ENCODE data around the gene RB1.
"Not testable (repeated sequence)": the region's sequence is repeated elsewhere in the genome, so short reads cannot be mapped to it uniquely, and the experiment has no call there.

Gene RB1

DNA sequence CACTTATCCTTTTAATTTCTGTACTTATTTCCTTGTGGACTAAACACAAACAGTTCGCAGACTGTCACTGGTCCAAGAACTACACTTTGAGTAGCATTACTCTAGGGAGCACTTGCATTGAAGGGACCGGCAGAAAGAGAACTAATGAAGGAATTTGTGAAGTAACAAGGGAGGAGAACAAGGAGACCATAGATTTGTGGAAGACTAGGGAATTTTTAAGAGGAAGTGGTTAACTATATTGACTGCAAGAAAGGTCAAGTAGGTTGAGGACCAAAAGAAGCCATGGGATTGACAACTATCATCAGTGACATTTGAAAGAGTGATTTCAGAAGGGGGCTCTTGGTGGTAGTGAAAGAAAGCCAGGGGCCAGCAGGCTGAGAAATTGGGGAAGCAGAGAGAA, 4.0 kb upstream of the RB1 start:
- DNase-seq, result no peak

DNA sequence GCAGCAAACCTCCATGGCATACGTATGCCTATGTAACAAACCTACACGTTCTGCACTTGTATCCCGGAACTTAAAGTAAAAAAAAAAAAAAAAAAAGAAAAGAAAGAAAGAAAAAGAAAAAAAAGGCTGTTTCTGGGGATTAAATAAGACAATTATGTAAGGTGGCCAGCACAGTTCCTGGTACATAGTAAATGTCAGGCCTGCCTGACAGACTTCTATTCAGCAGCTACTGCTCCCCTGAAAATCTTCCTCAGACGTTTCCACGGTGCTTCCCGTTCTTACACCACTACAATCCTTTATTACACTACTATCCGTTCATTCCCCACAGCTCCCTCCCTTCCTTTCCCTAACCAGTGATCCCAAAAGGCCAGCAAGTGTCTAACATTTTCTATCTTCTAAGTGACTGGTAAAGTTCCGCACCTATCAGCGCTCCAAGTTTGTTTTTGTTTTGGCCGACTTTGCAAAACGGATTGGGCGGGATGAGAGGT, 636 bp upstream of the RB1 start:
- DNase-seq, result no peak

DNA sequence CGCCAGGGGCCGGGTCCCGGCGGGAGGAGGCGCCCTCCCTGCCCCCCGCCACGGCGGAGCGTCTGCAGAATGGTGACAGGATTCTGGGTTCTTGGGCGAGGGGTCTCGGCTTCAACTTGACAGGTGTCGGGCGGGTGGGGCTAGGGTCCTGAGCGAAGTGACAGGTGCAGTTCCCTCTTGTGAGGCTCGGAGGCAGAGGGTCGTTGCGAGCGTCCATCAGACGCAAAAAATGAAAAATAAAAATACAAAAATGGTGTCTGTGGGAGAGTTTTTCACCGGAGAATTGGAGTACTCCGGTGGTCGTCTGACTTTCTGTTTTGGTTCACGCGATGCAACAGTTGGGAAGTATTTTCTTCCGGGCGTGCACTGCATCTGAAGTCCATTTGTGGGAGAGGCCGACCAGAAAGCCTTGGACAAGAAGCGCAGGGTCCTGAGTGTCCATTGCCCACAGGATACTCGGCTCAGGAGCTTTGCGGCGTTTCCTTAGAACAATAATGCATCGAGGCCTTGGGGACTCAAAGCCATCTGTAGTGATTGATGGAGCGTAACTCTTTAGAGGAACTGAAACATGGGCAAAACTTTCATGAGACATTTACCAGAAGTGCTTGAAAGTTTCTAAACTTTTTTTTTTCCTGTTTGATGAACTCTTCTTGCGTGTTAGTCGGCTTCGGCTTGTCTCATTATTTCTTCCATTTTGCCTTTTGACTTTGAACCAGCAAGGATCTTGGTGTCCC, 759 bp downstream of the RB1 start:
- DNase-seq, result peak; percentile 38

DNA sequence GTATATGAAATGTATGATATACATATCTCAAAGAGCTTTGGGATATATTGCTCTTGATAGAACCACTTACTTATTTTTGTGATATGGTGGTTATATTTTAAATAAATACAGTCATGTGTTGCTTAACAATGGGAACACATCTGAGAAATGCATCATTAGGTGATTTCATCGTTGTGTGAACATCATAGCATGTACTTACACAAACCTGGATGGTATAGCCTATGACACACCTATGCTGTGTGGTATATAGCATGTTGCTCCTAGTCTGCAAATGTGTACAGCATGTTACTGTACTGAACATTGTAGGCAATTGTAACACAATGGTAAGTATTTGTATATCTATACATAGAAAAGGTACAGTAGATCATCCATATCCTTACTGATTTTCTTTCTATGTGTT, 7.7 kb downstream of the RB1 start:
- DNase-seq, result no peak

DNA sequence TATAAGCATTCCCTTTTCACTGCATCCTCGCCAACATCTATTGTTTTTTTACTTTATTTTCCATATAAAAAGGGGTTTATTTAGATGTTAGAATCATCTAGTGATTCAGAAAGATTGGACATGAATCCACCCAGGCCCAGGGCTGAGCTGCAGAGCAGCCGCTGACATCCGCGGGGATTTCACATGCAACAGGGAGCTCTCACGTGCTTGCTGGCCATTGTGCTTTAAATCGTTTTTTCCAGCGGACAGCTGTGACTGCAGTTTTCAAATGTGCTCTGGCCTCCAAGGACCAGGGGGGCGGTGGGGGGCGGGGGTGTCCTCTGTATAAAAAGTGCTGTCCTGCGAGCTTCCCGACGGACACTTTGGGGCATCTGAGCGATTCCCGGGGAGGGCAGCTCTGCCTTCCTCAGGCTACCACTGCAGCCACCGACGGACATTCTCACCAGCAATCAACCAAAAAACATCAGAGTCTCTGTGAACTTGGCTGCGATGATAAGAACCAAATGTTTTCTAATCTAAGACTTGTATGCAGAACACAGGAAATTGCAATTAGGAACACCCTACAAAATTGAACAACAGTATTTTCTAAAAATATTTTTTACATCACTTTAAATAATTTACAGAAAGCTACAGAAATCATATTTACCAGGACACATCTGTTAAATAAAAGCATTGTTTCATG, 12.6 kb downstream of the RB1 start:
- DNase-seq, result no peak

DNA sequence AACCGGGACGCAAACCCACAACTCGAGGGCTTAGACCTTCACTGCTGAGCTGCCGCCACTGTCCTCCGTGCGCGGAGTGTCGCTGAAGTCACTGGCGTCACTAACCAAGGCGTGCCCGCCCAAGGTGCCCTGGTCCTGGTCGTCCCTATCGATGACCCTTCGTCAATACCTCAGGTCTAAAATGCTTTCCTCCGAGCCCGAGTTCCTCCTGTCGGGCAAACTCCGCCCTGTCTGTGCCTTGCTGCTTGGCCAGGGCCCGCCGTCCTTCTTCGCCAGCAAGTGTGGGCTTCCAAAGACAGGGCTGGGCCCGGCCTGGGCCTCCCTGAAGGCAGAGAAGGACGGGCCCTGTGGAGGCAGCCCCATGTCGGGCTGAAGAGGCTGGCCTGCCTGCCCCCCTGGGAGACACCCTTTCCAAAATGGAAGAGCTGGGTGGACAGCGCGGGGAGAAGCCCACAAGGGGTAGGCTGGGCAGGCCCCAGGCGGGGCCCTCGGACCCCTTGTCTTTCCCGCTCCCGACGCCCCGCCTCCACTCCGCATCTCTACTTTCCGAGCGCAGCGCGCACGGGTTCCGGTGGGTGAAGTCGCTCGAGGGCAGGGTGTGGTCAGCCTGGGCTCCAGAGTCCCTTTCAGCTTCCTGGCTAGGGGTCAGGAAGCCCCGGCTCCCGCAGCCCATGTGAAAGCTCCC, 13.4 kb downstream of the RB1 start:
- no peak for DNase-seq

DNA sequence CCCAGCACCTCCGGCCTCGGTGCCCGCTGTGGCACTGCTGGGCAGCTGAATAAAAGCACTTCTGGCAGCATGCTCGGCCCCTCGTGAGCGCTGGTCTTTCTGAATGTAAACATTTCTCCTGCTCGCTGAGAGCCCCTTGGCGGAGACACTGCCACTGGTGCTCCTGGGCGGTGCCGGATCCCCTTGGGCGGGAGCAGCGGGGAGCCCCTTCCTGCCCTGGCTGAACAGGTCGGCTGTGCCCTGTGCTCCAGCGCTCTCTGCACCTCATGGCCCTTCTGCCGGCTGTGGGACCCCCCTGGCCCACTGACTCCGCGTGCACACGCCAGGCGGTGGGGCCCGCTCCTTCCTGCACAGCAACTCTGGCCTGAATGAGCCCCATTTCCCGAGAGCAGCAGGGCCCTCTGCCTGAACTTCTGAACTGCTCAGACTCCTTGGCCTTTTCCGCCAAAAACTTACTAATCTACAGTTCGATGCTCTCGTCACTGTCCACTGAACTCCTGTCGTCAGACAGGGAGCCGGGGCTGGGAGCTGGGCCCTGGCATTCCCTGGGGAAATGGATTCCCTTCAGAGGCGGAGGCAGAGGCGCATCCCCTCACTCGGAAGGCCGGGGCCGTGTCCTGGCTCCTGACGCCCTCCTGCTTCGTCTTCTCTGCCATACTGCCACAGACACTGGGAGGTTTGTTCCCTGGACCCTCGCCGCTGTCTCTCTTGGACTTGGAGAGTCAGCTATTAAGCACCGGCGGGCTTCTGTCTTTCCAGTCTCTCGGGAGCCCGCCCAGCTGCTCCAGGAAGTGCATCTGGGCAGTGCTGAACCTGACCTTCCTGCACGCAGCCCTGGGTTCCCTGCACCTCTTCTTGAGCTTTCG, 14.2 kb downstream of the RB1 start:
- no peak for DNase-seq

DNA sequence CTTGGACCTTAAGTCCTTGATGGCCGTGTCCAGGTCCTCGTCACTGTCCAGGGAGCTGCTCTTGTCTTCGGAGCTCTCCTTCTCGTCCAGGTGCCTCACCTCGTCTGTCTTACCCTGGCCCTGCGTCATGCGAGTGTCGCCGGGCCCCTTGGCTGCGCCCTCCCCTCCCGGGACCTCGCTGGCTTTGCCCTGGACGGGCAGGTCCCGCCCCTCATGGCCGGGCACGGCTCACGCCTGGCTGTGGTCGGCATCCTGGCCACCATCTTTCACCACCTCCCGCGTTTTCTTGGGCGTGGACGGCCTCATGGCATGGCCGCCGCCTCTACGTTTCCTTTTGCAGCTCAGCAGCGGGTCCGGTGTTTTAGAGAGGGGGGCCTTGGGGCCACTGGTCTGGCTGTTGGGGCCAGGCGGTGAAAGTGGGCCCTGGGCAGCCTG, 14.8 kb downstream of the RB1 start:
- DNase-seq, result no peak

DNA sequence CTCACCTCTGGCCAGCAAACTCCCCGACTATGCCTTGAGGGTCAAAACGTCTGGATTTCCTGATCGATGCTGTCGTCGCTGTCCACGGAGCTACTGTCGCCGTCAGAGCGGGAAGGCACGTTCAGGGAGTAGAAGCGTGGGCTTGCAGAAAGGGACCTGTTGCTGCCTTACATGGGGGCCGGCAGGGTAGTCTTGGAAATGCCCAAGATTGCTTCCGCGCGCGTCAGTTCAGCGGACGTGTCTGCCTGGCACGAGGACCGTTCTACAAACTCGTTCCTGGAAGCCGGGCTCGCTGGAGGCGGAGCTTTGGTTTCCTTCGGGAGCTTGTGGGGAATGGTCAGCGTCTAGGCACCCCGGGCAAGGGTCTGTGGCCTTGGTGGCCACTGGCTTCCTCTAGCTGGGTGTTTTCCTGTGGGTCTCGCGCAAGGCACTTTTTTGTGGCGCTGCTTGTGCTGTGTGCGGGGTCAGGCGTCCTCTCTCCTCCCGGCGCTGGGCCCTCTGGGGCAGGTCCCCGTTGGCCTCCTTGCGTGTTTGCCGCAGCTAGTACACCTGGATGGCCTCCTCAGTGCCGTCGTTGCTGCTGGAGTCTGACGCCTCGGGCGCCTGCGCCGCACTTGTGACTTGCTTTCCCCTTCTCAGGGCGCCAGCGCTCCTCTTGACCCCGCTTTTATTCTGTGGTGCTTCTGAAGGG, 15.4 kb downstream of the RB1 start:
- DNase-seq, result no peak

DNA sequence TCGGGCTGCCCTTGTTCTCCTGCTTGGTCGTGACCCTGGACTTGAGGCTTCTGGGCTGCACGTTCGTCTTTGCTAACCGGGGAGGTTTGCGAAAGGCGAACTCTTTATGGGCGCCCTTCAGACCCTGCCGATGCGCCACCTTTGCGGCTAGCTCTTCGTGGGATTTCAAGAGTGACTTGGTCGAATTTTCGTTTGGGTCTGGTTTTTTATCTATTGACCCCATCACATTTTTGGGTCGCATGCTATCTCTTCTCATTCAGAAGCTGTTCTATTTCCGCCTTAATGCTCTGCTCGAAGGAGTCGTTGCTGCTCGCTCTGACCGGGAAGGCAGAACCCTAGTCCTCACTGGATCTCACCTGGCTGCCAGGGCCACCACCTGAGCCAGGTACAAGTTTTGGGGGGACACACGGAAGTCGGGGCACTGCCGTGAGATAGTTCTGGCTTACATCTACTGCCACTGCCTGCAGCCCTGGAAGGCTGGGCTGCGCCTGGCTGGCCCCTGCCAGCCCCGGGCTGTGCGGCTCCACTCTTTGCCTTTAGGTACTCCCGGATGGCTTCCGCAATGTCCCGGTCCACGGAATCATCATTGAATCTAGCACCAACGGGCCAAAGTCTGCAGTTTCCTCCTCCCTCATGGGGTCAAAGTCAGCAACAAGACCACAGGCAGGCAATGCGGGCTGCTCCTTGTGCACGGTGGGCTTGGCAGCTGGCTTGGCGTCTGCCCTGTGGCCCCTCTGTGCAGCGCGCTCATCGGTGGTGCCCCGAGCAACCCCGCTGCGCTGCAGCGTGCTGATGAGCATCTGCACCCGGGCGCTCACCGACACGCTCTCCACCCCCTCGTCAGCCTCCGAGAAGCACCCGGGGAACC, 16.2 kb downstream of the RB1 start:
- no peak for DNase-seq

DNA sequence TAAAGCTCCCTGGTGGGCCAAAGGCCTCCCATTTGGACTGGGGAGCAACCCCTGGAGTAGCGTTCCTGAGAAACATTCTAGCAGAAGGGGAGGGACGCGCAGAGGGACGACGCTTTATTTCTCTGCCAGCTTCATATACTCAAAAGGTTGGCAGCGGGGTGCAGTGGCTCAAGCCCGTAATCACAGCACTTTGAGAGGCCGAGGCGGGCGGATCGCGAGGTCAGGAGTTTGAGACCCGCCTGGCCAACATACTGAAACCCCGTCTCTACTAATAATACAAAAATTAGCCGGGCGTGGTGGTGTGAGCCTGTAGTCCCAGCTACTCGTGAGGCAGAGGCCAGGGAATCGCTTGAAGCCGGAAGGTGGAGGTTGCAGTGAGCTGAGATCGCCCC, 16.8 kb downstream of the RB1 start:
- no peak for DNase-seq

DNA sequence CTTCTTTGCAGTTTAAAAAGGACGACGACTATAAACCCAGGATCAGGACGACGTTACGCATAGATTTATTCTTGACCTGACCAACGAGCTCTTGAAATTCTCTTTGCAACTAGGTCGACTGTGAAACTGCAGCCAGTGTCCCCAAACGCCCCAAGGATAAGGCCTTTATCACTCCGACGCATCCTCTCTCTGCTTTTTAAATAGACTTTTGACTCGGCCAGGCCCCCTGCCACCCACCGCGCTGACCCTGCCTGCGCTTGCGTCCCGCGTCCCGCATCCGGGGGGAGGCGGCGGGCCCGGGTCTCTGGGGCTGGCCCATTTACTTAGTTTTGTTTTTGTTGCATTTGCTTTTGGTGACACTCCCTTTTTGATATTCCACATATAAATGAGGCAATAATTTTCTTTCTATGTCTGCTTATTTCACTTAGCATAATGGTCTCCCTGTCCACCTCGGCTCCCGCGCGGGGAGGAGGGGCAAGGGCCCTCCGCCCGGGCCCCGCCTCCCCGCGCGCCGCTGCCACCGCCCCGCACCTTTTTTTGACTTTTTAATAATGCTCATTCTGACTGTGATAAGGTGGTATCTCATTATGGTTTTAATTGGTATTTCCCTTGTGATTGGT, 17.4 kb downstream of the RB1 start:
- DNase-seq, result no peak

DNA sequence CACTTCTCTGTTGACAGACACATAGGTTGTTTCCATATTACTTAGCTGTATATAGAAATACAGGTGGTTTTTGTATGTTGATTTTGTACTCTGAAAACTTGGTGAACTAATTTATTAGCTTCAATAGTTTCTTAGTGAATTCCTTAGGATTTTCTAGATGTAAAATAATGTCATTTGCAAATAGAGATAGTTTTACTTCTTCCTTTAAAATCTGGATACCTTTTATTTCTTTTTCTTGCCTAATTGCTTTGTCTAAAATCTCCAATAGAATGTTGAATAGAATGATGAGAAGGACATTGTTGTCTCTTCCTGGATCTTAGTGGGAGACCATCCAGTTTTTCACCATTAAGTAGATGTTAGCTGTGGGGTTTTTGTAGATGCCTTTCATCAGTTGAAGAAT, 18.7 kb downstream of the RB1 start:
- no peak for DNase-seq

DNA sequence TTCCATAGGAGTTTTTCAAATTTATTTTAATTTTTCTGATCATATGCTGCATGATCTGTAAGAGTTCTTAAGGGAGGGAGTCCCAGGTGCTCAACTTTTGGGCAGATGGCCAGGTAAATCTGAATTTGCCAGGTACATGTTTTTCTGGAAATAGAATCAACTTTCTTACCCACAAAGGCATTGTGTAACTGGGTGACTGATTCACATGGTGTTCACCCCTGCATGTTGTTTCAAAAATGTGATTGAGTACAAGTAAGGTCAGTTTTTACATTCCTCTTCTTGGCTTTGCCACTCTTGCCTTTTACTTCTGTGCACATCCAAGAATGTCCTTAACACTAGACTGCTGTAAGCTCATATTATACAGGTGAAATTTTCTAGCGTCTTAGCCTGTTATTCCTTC, 30.4 kb downstream of the RB1 start:
- no peak for DNase-seq

DNA sequence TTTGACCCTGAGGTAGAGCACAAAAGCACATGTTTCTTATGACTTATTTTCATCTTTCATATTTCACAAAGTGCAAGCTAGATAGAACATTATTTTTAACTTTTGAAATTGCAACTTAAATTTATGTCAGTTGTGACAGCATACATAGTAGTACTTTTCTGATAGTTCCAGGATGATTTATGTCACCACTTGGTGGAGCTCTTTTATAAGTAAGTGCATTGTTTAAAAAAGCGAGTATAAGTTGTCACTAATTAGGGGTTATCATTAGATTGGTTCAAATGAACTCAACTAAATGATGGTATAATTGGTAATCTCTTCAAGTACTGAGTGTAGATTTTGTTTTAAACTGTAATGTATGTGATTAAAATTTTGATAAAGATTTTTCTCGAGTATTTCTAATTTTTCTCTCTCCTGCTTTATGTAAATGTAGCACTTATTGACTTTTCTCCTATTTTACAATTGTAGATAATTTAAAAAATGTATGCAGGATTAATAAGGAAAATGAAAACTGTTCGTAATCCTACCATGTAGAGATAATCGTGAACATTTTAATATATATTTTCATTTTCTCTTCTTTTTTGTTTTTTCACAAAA, 31.1 kb downstream of the RB1 start:
- DNase-seq, result no peak

DNA sequence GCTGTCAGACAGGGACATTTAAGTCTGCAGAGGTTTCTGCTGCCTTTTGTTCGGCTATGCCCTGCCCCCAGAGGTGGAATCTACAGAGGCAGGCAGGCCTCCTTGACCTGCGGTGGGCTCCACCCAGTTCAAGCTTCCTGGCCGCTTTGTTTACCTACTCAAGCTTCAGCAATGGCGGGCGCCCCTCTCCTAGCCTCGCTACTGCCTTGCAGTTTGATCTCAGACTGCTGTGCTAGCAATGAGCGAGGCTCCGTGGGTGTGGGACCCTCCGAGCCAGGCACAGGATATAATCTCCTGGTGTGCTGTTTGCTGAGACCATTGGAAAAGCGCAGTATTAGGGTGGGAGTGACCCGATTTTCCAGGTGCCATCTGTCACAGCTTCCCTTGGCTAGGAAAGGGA, 35.6 kb downstream of the RB1 start:
- not testable (repeated sequence) for DNase-seq

DNA sequence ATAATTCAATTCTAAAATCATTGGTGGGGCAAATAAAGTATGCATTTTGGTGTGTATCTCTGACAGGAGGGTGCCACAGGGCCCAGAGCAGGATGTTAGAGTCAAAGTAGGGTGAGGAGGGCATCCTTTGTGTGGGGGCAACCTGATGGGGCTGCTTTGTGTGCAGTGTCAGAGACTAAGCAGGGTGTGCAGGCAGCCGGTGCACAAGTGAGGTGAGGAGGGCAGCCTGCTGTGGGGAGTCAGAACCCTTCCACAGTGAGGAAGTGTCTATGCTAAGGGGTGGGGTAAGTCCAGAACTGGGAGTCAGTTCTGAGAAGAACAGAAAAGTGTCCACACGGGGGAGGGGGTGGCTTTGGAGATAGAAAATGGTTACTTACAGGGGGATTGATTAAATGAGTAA, 40.7 kb downstream of the RB1 start:
- no peak for DNase-seq

DNA sequence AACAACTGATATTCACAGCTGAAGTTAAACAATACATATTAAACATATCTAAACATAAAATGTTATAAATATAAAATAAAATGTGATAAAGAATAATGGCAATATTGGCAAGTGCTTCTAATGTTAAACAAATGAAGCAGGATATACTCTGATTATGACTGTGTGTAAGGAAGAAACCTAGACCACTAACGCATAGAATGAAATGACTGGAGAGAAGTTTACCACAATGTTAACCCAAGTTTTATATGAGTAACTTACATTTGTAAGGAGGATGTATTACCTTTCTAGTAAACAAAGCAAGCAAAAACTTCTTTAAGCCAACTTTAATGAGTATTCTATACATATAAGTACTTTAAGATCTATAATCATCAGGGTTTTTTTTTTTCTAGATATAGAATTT, 43.0 kb downstream of the RB1 start:
- DNase-seq, result no peak

DNA sequence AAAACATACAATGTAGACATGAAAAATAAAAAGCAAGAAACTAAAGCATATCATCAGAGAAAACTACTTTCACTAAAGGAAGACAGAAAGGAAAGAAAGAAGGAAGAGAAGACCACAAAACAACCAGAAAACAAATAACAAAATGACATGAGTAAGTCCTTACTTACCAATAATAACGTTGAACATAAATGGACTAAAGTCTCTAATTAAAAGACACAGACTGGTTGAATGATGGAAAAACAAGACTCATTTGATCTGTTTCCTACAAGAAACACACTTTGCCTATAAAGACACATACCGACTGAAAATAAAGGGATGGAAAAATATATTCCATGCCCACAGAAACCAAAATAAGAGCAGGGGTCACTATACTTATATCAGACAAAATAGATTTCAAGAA, 46.0 kb downstream of the RB1 start:
- DNase-seq, result no peak

DNA sequence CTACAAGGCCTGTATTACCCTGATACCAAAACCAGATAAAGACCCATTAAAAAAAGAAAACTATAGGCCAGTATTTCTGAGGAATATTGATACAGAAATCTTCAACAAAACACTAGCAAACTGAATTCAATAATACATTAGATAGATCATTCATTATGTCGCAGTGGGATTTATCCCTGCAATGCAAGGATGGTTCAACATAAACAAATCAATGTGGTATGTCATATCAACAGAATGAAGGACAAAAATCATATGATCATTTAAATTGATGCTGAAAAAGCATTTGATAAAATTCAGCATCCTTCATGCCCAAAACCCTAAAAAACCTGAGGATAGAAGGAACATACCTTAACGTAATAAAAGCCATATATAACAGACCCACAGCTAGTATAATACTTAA, 50.0 kb downstream of the RB1 start:
- DNase-seq, result no peak

DNA sequence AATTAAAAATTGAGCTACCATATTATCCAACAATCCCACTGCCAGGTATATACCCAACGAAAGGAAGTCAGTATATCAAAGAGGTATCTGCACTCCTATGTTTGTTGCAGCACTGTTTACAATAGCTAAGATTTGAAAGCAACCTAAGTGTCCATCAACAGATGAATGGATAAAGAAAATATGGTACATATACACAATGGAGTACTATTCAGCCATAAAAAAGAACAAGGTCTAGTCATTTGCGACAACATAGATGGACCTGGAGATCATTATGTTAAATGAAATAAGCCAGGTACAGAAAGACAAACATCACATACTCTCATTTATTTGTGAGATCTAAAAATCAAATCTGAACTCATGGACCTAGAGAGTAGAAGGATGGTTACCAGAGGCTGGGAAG, 52.0 kb downstream of the RB1 start:
- not testable (repeated sequence) for DNase-seq
